Panc1 (cell line): ENCODE data around the gene XIAP.

Experiments used
- POLR2AphosphoS5 ChIP-seq: IDR thresholded peaks from 2 replicates; pipeline ENCODE4 v1.6.1; 2012; ENCODE audit warnings: mild to moderate bottlenecking, low read depth, low read length, moderate library complexity
- SIN3A ChIP-seq: IDR thresholded peaks from 2 replicates; pipeline ENCODE4 v1.6.1; 2012; ENCODE audit warnings: low read depth, mild to moderate bottlenecking, low read length, moderate library complexity, borderline replicate concordance; ENCODE audit not compliant: insufficient read depth
- TCF7L2 ChIP-seq: IDR thresholded peaks from 2 replicates; pipeline ENCODE4 v1.6.1; 2011; ENCODE audit warnings: mild to moderate bottlenecking, low read depth, low read length, inconsistent platforms
- TF ChIP-seq, protein P1 (sequence below): fragments of 450-650 bp; IDR thresholded peaks from 2 replicates; pipeline ENCODE4 v1.5.1; 2017; ENCODE audit warnings: mild to moderate bottlenecking
- TF ChIP-seq, protein P2 (sequence below), 2 experiments: IDR thresholded peaks; 2 replicates each; pipeline ENCODE4 v1.6.1; 2011 to 2012; ENCODE audit warnings: low read depth in 2 of 2, control low read depth in 1 of 2, low read length in 1 of 2, mild to moderate bottlenecking in 1 of 2, moderate library complexity in 1 of 2; ENCODE audit not compliant: insufficient read depth in 1 of 2

DNA sequence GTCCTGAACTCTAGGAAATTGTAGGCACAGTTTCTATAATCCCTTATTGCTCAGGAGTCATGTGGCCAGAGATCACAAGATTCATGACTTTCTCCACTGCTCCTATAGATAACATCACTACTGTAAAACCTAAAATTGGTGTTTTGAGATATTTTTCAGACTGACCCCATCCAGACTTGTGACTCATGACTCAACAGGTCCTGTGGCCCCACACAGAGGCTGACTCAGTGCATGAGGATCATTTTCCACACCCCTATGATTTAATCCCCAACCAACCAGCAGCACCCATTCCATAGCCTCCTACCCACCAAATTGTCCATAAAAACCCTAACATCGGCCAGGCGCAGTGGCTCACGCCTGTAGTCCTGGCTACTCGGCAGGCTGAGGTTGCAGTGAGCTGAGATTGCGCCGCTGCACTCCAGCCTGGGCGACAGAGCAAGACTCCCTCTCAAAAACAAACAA, 13.2 kb upstream of the XIAP start:
- TF ChIP-seq, protein P1, sequence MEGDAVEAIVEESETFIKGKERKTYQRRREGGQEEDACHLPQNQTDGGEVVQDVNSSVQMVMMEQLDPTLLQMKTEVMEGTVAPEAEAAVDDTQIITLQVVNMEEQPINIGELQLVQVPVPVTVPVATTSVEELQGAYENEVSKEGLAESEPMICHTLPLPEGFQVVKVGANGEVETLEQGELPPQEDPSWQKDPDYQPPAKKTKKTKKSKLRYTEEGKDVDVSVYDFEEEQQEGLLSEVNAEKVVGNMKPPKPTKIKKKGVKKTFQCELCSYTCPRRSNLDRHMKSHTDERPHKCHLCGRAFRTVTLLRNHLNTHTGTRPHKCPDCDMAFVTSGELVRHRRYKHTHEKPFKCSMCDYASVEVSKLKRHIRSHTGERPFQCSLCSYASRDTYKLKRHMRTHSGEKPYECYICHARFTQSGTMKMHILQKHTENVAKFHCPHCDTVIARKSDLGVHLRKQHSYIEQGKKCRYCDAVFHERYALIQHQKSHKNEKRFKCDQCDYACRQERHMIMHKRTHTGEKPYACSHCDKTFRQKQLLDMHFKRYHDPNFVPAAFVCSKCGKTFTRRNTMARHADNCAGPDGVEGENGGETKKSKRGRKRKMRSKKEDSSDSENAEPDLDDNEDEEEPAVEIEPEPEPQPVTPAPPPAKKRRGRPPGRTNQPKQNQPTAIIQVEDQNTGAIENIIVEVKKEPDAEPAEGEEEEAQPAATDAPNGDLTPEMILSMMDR = no peak
- TF ChIP-seq, protein P2, sequence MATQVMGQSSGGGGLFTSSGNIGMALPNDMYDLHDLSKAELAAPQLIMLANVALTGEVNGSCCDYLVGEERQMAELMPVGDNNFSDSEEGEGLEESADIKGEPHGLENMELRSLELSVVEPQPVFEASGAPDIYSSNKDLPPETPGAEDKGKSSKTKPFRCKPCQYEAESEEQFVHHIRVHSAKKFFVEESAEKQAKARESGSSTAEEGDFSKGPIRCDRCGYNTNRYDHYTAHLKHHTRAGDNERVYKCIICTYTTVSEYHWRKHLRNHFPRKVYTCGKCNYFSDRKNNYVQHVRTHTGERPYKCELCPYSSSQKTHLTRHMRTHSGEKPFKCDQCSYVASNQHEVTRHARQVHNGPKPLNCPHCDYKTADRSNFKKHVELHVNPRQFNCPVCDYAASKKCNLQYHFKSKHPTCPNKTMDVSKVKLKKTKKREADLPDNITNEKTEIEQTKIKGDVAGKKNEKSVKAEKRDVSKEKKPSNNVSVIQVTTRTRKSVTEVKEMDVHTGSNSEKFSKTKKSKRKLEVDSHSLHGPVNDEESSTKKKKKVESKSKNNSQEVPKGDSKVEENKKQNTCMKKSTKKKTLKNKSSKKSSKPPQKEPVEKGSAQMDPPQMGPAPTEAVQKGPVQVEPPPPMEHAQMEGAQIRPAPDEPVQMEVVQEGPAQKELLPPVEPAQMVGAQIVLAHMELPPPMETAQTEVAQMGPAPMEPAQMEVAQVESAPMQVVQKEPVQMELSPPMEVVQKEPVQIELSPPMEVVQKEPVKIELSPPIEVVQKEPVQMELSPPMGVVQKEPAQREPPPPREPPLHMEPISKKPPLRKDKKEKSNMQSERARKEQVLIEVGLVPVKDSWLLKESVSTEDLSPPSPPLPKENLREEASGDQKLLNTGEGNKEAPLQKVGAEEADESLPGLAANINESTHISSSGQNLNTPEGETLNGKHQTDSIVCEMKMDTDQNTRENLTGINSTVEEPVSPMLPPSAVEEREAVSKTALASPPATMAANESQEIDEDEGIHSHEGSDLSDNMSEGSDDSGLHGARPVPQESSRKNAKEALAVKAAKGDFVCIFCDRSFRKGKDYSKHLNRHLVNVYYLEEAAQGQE (IDR thresholded peaks at IDR 0.05; ENCODE audit: insufficient read depth in 1 of 2, low read depth in 2 of 2, low read length in 1 of 2) = no peak
- TF ChIP-seq SIN3A (no peak), POLR2AphosphoS5 (no peak), TCF7L2 (no peak)
